ENCODE results near the gene SYNGAP1. TPM values are rescaled to one million over a fixed set of nuclear protein-coding genes. Genes with fewer than 3 reads are reported as not detected.

Gene SYNGAP1
- polyA plus RNA-seq, 1 donor from 2014 or later: 0.54 TPM

- Mint-ChIP-seq H3K4me3 (peak overlapping the region; percentile 62 to 93 (median 77)), H3K9me3 (no peaks in the 10 kb centered on the region)
Observed at GRCh38 chr6:33433001-33433543, 13.2 kb downstream of the SYNGAP1 start.

GRCh38 chr6:33433544-33434191 lies 13.8 kb downstream of the SYNGAP1 start:
- Mint-ChIP-seq H3K9me3 (no peaks in the 10 kb centered on the region), H3K27ac (peak overlapping the region in 2 of 3 donors; percentile 34 to 73), H3K4me3 (peak overlapping the region in 2 of 4 donors; percentile 71 to 79), H3K36me3 (peaks cover 8% of the 10 kb centered on the region), H3K27me3 (no peaks in the 10 kb centered on the region), H3K4me1 (peaks cover 24 to 42% (median 38%) of the 10 kb centered on the region in 3 donors)

More at GRCh38 chr6:33433001-33433543, 13.2 kb downstream of the SYNGAP1 start:
- Mint-ChIP-seq H3K27me3 (no peaks in the 10 kb centered on the region), H3K27ac (peak overlapping the region in 2 of 3 donors; percentile 66 to 73), H3K4me1 (peaks cover 29 to 48% (median 42%) of the 10 kb centered on the region in 3 donors), H3K36me3 (peaks cover 8% of the 10 kb centered on the region)

- no peaks in the 10 kb centered on the region for H3K9me3 Mint-ChIP-seq
- no peak overlapping the region for H3K4me3 Mint-ChIP-seq
- H3K27me3 Mint-ChIP-seq: no peaks in the 10 kb centered on the region
- peaks cover 8% of the 10 kb centered on the region for H3K36me3 Mint-ChIP-seq
- H3K4me1 Mint-ChIP-seq: peaks cover 17 to 29% (median 27%) of the 10 kb centered on the region in 3 donors
- no peak overlapping the region for H3K27ac Mint-ChIP-seq
Observed at GRCh38 chr6:33434961-33435360, 15.1 kb downstream of the SYNGAP1 start.

GRCh38 chr6:33437666-33438065 lies 17.8 kb downstream of the SYNGAP1 start:
- peaks cover 5 to 9% (median 7%) of the 10 kb centered on the region in 3 donors for H3K4me1 Mint-ChIP-seq
- no peak overlapping the region for H3K27ac Mint-ChIP-seq
- no peaks in the 10 kb centered on the region for H3K9me3 Mint-ChIP-seq
- H3K4me3 Mint-ChIP-seq: no peak overlapping the region
- H3K27me3 Mint-ChIP-seq: no peaks in the 10 kb centered on the region
- H3K36me3 Mint-ChIP-seq: peaks cover 8% of the 10 kb centered on the region

GRCh38 chr6:33438978-33439594 lies 19.2 kb downstream of the SYNGAP1 start:
- no peaks in the 10 kb centered on the region for H3K27me3 Mint-ChIP-seq
- H3K4me3 Mint-ChIP-seq: peak overlapping the region in 1 of 4 donors; percentile 52
- H3K4me1 Mint-ChIP-seq: peaks cover 0 to under 1% (median 0%) of the 10 kb centered on the region in 3 donors
- H3K9me3 Mint-ChIP-seq: no peaks in the 10 kb centered on the region
- peaks cover 8% of the 10 kb centered on the region for H3K36me3 Mint-ChIP-seq
- H3K27ac Mint-ChIP-seq: peak overlapping the region in 1 of 3 donors; percentile 33

- H3K4me3 Mint-ChIP-seq: no peak overlapping the region
- no peaks in the 10 kb centered on the region for H3K27me3 Mint-ChIP-seq
- H3K4me1 Mint-ChIP-seq: peaks cover 0 to 1% (median 0%) of the 10 kb centered on the region in 3 donors
- no peaks in the 10 kb centered on the region for H3K9me3 Mint-ChIP-seq
- H3K27ac Mint-ChIP-seq: peak overlapping the region in 1 of 3 donors; percentile 67
- H3K36me3 Mint-ChIP-seq: peaks cover 8% of the 10 kb centered on the region
Observed at GRCh38 chr6:33439956-33440648, 20.2 kb downstream of the SYNGAP1 start.

GRCh38 chr6:33440649-33441309 lies 20.9 kb downstream of the SYNGAP1 start:
- Mint-ChIP-seq H3K27ac (no peak overlapping the region), H3K4me3 (no peak overlapping the region), H3K4me1 (peaks cover 0 to 1% (median 0%) of the 10 kb centered on the region in 3 donors), H3K36me3 (peaks cover 3% of the 10 kb centered on the region), H3K27me3 (no peaks in the 10 kb centered on the region), H3K9me3 (no peaks in the 10 kb centered on the region)

- no peak overlapping the region for H3K4me3 Mint-ChIP-seq
- no peaks in the 10 kb centered on the region for H3K9me3 Mint-ChIP-seq
- H3K27ac Mint-ChIP-seq: no peak overlapping the region
- H3K27me3 Mint-ChIP-seq: no peaks in the 10 kb centered on the region
- peaks cover 0 to 3% (median 1%) of the 10 kb centered on the region in 3 donors for H3K4me1 Mint-ChIP-seq
- peaks cover 3% of the 10 kb centered on the region for H3K36me3 Mint-ChIP-seq
Observed at GRCh38 chr6:33441457-33441856, 21.6 kb downstream of the SYNGAP1 start.

GRCh38 chr6:33442283-33442682 lies 22.4 kb downstream of the SYNGAP1 start:
- Mint-ChIP-seq H3K27ac (peak overlapping the region in 1 of 3 donors; percentile 33), H3K27me3 (no peaks in the 10 kb centered on the region), H3K9me3 (no peaks in the 10 kb centered on the region), H3K4me1 (peaks cover 0 to 3% (median 1%) of the 10 kb centered on the region in 3 donors), H3K4me3 (no peak overlapping the region), H3K36me3 (peaks cover 2% of the 10 kb centered on the region)

GRCh38 chr6:33443025-33443424 lies 23.2 kb downstream of the SYNGAP1 start:
- H3K27me3 Mint-ChIP-seq: no peaks in the 10 kb centered on the region
- no peak overlapping the region for H3K27ac Mint-ChIP-seq
- H3K36me3 Mint-ChIP-seq: no peaks in the 10 kb centered on the region
- peaks cover 0 to 5% (median 1%) of the 10 kb centered on the region in 3 donors for H3K4me1 Mint-ChIP-seq
- peak overlapping the region in 1 of 4 donors; percentile 33 for H3K4me3 Mint-ChIP-seq
- H3K9me3 Mint-ChIP-seq: no peaks in the 10 kb centered on the region

- no peak overlapping the region for H3K27ac Mint-ChIP-seq
- H3K4me3 Mint-ChIP-seq: no peak overlapping the region
- H3K36me3 Mint-ChIP-seq: no peaks in the 10 kb centered on the region
- no peaks in the 10 kb centered on the region for H3K9me3 Mint-ChIP-seq
- peaks cover 0 to 6% (median 1%) of the 10 kb centered on the region in 3 donors for H3K4me1 Mint-ChIP-seq
- H3K27me3 Mint-ChIP-seq: no peaks in the 10 kb centered on the region
Observed at GRCh38 chr6:33443619-33444504, 24.0 kb downstream of the SYNGAP1 start.

- Mint-ChIP-seq H3K27ac (no peak overlapping the region), H3K27me3 (no peaks in the 10 kb centered on the region), H3K9me3 (no peaks in the 10 kb centered on the region), H3K36me3 (no peaks in the 10 kb centered on the region), H3K4me3 (no peak overlapping the region), H3K4me1 (peaks cover under 1 to 6% (median 1%) of the 10 kb centered on the region in 3 donors)
Observed at GRCh38 chr6:33445119-33445603, 25.3 kb downstream of the SYNGAP1 start.

GRCh38 chr6:33446356-33446755 lies 26.5 kb downstream of the SYNGAP1 start:
- H3K27ac Mint-ChIP-seq: peak overlapping the region in 1 of 3 donors; percentile 80
- H3K9me3 Mint-ChIP-seq: no peaks in the 10 kb centered on the region
- no peak overlapping the region for H3K4me3 Mint-ChIP-seq
- no peaks in the 10 kb centered on the region for H3K27me3 Mint-ChIP-seq
- peaks cover 2 to 7% (median 4%) of the 10 kb centered on the region in 3 donors for H3K4me1 Mint-ChIP-seq
- no peaks in the 10 kb centered on the region for H3K36me3 Mint-ChIP-seq
